Measurements from ENCODE around the gene INF2.

The INF2 gene

DNA sequence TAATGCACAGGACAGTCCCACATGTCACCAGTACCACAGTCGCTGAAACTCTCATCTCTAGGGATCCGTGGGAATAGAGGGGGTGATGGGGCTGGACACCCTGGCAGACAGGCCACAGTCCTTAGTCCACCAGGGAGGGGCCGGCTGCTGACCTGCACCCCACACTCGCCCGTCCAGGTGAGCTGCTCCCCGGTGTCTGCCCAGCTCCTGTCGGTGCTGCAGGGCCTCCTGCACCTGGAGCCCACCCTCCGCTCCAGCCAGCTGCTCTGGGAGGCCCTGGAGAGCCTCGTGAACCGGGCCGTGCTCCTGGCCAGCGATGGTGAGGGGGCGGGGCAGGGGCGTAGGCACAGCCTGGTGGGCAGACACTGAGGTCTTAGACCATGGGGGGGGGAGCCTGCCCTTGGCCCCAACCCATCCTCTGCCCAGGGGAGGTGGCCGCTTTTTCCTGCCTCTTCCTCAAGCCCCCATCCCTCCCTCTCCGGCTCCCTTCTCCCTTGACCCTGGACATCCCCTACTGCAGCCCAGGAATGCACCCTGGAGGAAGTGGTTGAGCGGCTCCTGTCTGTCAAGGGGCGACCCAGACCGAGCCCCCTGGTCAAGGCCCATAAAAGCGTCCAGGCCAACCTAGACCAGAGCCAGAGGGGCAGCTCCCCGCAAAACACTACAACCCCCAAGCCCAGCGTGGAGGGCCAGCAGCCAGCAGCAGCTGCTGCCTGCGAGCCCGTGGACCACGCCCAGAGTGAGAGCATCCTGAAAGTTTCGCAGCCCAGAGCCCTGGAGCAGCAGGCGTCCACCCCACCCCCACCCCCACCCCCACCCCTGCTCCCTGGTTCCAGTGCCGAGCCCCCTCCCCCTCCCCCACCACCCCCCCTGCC lies 17.6 kb downstream of the INF2 start:
- DNase-seq = no peak

GRCh38 chr14:104707608-104708595 lies 18.5 kb downstream of the INF2 start:
- no peak for DNase-seq

DNA sequence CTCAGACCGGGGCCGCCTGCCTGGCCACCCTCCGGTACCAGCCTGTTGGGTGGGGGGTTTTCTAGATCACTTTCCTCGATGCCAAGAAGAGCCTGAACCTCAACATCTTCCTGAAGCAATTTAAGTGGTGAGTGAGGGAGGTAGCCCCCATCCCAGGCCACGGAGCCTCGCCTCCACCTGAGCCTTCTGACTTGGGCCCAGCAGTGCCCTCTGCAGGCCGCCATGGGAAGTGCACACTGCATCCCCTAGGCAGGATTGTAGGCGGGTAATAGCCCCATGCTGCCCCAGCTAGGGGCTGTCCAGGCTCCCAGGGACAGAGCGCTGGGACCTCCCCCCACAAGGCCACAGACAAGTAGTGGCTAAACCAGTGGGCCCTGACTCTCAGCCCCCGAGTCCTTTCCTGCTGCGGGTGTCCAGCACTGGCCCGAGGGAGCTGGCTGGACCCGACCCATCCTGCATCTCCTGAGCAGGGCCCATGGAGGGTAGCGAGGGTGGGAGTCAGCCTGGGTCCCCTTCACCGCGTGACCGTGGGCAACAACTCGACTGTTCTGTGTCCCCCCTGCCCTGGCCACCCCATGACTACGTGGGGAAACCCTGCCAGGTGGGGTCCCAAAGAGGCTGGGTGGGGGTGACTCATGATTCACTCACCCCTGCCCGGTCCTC lies 19.3 kb downstream of the INF2 start:
- DNase-seq = no peak

DNA sequence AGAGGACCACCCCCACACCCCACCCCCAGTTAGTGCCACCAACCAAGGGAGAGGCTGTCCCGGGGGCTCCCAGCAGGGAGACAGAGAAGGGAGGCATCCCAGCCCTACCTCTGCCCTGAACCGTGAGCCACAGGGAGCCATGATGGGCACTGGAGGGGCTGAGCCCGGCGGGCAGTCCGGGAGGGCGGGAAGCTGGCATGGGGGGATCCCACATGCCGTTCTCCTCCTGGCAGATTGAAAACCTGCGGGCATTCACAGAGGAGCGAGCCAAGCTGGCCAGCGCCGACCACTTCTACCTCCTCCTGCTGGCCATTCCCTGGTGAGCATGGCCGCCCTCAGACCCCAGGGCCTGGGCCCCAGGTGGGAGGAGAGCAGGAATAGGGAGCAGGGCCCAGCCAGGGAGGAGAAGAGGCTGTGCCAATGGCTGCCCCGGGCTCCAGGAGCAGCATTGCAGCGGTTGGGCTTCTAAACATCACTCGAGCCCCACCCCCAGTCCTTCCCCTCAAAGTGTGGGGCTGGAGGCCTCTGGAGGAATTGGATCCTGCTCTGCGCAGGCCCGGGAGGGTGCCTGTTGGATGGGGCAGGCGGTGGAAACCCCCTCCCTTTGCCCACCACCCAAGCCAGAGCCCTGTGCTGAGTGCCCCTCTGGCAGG lies 20.1 kb downstream of the INF2 start:
- DNase-seq = no peak

DNA sequence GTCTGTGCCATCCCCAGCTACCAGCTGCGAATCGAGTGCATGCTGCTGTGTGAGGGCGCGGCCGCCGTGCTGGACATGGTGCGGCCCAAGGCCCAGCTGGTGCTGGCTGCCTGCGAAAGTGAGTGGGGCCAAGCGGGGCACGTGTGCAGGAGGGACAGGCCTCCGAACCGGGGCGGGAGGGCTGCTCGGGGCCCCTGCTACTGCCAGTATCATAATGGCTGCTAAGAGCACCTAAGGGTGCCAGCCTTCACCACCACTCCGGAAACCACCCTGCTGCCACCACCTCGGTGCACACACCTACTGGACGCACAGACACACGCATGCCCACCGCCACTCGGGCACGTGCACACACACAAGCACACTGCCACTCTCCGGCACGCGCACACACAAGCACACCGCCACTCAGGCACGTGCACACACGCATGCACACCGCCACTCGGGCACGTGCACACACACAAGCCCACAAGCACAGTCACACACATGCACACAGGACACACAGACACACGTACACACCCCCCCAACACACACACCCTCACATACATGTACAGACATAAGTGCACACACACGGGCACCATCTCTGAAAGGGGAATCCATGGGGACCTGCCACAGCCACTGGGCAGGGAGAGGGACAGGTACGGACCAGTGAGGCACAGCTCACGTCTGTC lies 20.8 kb downstream of the INF2 start:
- DNase-seq = no peak

DNA sequence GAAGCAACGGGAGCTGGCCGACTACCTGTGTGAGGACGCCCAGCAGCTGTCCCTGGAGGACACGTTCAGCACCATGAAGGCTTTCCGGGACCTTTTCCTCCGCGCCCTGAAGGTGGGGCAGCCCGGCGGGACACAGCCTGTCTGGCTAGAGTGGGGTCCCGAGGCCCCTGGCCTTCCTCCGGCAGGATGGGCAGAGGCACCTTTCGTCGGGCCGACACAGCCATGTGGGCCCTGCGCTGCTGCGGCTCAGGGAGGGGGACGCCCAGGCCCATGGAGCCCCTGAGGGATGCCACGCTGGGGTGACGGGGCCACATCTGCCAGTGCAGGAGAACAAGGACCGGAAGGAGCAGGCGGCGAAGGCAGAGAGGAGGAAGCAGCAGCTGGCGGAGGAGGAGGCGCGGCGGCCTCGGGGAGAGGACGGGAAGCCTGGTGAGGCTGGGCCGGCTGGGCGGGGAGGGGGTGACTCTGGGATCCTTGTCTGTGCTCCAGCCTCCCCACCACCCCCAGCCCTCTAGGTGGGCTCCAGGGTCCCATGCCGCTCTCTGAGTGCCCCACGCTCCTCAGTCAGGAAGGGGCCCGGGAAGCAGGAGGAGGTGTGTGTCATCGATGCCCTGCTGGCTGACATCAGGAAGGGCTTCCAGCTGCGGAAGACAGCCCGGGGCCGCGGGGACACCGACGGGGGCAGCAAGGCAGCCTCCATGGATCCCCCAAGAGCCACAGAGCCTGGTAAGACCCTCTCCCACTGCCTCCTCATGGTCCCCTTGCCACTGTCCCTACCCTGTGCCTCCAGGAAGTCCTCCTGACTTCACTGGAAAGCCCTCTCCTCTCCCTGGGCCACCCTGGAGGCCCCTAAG lies 23.7 kb downstream of the INF2 start:
- no peak for DNase-seq

- DNase-seq = no peak
Observed at GRCh38 chr14:104714066-104714465, 24.6 kb downstream of the INF2 start.

GRCh38 chr14:104714681-104715080 lies 25.3 kb downstream of the INF2 start:
- no peak for DNase-seq

DNA sequence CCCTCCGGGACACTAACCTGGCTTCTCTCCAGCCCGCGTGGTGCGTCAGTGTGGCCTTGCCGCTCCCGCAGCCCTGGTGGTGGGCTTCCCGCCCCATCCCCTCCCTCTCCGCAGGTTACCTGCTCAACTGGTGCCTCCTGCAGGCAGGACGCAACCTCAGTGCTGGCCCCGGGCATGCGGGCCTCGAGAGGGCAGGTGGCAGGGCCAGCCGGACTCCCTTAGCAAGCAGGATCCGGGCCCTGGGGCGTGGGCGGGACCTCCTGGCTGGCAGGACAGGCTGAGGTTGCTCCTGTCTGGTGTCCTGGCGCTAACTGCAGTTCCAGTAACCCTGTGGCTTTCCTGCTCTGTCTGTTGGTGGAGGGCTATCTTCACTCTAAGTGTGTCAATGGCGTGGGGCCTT lies 26.0 kb downstream of the INF2 start:
- DNase-seq = no peak

DNA sequence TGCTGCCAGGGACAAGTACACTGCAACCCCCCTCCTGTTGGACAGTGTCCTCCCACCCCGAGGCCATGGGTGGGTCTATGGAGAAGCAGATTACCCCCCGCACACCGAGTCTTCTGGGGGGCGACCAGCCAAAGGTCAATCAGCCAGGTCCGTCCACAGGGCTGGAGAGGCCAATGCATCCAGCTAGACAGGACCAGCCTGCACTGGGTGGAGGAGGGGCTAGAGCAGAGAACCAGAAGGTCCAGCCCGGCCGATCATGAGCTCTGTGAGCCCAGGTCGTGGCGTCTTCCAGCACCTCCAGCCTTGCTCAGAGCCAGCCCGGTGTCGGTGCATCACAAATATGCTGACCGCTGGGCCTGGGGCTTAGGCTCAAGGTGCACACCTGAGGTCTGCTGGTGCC lies 26.5 kb downstream of the INF2 start:
- no peak for DNase-seq

- DNase-seq = no peak
Observed at GRCh38 chr14:104717137-104717536, 27.7 kb downstream of the INF2 start.

- DNase-seq = no peak
Observed at GRCh38 chr14:104717646-104718045, 28.2 kb downstream of the INF2 start.

DNA sequence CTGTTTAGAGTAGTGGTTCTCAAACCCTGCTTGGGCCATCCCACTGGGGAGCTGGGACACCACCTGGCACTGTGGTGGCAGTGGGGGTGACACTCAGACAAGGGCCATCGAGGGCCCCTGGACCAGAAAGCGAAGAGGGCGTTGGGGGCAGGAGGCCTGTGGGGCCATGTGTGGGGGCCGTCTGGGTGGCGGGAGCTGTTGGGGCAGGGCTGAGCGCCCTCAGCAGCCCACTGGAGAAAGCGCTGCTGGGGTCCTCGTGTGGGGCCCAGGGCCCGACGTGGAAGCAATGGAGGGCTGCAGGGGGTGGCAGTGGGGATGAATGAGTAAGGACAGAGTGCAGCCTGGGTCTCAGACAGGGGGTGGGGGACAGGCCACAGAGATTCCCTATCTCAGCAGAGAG lies 28.7 kb downstream of the INF2 start:
- no peak for DNase-seq

DNA sequence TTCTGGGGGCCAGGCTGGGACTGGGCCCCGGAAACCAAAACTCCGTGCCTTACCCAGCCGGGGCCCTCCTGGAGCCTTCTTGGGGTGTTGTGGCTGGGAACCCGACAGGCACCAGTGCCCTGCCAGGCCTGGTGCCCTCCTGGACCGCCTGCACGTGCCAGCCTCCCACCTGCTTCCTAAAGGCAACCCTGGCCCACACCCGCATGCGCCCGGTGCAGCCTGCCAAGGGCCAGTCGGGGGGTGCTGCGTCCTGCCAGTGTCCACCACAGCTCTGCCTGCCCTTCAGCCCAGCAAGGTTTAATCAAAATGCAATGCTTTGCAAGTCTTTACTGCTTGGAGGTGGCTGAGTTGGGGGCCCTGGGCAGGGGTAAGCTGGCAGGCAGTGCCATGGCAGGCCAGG lies 29.5 kb downstream of the INF2 start:
- no peak for DNase-seq

DNA sequence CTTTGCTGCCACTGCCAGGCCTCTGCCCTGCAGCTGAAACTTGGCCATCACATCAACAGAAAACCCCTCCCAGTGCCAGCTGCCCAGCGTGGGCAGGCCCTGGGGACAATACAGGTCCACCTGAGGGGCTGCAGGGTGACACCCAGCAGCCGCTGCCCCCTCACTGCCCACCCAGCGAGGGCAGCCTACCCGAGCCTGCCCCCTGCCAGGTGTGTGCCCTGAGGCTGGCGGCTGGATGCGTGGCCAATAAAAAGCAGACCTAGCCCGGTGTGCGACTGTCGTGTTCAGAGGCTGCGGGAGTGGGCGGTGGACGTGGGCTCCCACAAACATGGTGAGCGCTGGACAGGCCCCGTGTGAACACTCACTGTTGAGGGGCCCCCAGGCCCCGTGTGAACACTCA lies 29.9 kb downstream of the INF2 start:
- no peak for DNase-seq

DNA sequence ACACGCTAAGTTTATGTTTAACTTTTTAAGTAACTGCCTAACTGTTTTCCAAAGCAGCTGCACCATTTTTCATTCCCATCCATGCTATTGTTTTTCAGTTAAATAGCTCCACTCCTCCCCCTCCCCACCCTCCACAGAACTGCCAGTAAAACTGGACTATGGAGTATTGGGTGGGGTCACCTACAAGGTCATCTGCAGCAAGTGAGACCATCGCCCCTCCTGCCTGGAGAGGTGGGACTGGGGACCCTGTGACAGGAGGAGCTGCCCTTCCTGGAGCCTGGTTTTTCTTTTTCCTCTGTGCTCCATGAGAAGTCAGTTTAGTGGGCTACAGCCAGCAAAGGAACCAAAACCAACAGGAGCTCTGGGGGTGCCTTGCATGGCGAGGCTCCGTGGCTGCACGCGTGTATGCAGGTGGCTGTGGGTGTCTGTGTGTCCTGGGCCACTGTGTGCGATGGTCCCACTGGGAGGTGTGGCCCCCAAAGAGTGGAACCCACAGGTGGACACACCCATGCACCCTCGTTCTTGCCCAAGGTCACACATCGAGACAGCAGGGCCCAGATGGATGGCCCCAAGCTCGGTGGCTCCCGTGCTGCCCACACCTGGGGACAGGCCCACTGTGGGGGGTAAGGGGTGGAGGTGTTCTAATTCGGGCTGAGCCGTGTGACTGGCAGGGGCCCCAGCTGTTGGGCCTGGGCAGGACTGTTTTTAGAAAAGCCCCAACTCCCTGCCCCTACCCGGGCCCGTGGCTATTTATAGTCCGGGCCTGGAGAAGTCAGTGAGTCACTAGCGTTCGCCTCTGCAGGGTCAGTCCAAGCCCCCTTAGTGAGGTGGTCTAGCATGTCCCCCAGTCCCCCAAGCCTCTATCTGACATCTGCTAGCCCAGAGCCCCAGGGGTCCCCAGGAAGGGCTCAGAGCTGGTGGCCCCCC lies 32.4 kb downstream of the INF2 start:
- DNase-seq = no peak

DNA sequence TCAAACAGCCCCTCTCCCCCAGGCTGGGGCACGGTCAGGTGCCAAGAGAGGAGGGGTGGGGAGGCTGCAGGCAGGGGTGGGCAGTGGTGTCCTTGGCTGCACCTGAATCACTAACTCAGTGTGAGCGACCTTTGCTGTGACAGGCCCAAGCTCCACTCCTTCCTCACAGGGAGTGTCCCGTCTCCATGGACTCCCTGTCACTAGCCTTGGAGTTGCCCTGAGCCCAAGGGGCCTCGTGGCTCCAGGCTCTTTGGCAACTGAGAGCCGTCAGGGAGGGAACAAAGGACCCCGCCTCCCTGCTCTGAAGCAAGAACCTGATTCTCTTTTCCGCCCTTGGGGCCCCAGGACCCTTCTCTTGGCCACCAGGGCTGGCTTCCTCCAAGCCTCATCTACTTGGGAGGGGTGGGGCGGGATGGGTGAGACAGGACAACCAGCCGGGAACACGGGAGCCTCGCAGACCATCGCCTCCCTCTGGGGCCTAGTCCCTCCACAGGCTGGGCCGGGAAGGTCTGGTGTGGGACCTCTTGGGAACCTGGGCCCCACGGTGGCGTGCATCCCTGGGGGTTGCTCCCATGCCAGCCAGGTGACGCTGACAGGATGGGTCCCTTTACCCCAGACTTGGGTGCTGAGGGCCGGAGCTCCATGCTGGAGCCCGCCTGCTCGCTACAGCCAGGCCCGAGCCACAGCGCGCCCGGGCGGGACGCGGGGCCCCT lies 33.7 kb downstream of the INF2 start:
- DNase-seq = no peak

- peak; percentile 35 for DNase-seq
Observed at GRCh38 chr14:104723651-104724406, 34.4 kb downstream of the INF2 start, which contains the start of gene ADSS1. TSS of gene ADSS1 (plus strand) at chr14:104724229. CDS start at chr14:104724271, 42 bp downstream.

Data from NCI-H226 (cell line).